ENCODE measurements around the gene SESTD1.

Gene SESTD1

DNA sequence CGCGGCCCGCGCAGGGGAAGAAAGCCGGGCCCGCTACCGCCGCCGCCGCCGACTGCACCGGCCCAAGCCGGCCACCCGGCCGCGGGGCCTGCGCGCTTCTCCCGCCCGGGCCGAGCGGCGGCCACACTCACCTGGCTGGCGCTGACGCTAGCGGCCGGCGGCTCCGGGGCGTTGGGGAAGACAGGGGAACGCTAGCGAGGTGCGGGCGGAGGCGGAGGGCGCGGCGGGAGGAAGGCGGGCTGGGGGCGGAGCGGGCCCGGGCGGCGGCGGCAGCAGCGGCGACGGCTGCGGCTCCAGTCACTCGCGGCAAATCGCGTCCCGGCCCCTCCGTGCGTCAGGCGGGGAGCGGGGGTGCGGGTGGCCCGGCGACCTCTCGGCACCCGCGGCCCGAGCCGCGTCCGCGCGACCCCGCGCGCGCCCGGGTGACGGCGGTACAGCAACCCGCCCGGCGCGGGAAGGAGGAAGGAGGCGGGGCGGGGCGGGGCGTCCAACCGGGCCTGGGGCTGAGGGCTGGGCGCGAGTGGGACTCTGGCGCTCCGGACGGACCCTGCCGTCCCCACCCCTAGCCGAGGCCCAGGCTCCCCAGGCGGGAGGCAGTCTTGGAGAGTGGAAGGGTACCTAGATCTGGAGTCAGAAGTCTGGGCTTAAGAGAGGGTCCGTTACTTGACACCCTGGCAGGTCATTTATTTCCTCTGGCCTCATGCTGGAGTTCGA lies at the start of gene SESTD1:
Gene SESTD1 (minus strand): TSS at position 465 of the 714 bp plus-strand sequence. CDS start 72,991 bp downstream, outside the sequence.
- DNase-seq (ENCODE audit: low read depth in 4 of 4, low spot score in 1 of 4) = peak in 3 of 4 experiments; percentile 21 to 45 (median 32)

- no peak for DNase-seq (ENCODE audit: low read depth in 4 of 4, low spot score in 1 of 4)
These were observed 48.4 kb upstream of the SESTD1 start for GRCh38 chr2:179313057-179313456.

- no peak for DNase-seq (ENCODE audit: low read depth in 4 of 4, low spot score in 1 of 4)
These were observed 46.5 kb upstream of the SESTD1 start for GRCh38 chr2:179311101-179311500.

DNA sequence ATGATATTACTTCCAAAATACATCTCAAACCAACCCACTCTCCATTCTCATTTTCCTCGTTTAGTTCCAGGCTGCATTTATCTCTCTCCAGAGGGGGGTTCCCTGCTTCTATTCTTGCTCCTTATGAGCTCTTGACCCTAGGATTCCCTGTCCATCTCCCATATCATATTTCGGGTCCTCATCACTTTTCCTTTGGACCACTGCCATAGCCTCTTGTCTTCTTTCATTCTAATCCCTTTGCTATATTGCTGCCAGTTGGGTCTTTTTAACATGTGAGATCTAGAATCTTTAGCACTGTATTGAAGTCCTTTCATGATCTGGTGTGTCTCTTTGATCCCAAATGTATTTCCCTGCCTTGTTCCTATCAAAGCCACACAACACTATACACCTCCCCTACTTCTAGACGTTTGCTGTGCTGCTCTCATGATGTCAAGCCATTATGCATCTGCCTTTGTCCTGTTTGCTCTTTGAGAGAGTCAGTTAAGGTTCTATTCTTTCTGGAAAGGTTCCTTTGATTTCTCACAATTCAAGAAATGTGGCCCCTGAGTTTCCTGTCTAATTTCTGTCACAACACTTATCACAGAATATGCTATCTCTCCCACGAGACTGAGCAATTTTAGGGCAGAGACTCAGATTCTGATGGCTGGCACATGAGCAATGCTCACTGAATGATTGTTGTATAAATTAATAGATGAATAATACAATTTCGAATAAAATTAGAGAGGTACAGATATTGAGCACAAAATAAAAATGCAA lies 43.2 kb upstream of the SESTD1 start:
- DNase-seq (ENCODE audit: low read depth in 4 of 4, low spot score in 1 of 4) = no peak

DNA sequence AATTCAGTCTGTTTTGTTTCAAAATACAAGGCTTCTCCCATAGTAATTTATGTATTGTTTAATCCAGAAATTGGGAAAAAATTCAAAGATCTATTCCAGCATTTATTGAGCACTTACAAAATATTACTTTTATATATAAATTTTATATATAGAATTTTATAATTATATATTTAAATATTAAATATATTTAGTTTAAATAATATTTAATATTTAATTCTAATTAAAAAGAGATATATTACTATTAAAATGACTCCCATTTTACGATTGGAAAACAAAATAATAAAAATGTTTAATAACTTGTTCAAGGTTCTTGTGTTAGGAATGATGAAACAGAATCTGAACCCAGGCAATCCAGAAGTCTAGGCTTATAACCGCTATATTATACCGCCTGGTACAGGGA lies 40.5 kb upstream of the SESTD1 start:
- no peak for DNase-seq (ENCODE audit: low read depth in 4 of 4, low spot score in 1 of 4)

GRCh38 chr2:179304424-179304823 lies 39.8 kb upstream of the SESTD1 start:
- no peak for DNase-seq (ENCODE audit: low read depth in 4 of 4, low spot score in 1 of 4)

GRCh38 chr2:179302764-179303571 lies 38.3 kb upstream of the SESTD1 start:
- DNase-seq (ENCODE audit: low read depth in 4 of 4, low spot score in 1 of 4) = no peak

DNA sequence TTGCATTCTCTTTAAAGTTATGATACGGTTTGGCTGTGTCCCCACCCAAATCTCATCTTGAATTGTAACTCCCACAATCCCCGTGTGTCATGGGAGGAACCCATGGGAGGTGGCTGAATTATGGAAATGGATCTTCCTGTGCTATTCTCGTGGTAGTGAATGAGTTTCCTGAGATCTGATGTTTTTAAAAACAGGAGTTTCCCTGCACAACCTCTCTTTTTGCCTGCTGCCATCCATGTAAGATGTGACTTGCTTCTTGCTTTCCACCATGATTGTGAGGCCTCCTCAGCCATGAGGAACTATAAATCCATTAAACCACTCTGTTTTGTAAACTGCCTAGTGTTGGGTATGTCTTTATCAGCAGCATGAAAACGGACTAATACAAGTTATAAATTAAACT lies 37.5 kb upstream of the SESTD1 start:
- DNase-seq (ENCODE audit: low read depth in 4 of 4, low spot score in 1 of 4) = no peak

GRCh38 chr2:179298666-179299065 lies 34.0 kb upstream of the SESTD1 start:
- DNase-seq (ENCODE audit: low read depth in 4 of 4, low spot score in 1 of 4) = no peak

- no peak for DNase-seq (ENCODE audit: low read depth in 4 of 4, low spot score in 1 of 4)
These were observed 33.3 kb upstream of the SESTD1 start for GRCh38 chr2:179297927-179298326.

GRCh38 chr2:179290329-179290728 lies 25.7 kb upstream of the SESTD1 start:
- no peak for DNase-seq (ENCODE audit: low read depth in 4 of 4, low spot score in 1 of 4)

DNA sequence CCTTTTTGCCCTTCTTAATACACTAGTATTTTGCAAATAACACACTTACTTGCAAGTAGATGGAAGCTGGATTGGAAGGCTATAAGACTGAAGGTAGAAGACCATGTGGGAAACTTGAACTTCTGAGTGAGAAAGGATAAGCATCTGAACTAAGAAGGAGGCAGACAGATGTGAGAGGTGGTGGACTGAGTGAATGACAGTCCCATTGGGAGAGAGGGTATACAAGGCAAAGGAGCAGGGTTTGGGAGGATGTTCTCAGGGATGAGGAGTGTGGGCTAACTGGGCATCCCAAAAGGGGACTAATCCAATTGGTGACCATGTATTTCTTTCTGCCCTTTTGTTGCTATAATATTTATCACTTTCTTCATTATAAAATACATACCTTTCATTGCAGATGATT lies 20.4 kb upstream of the SESTD1 start:
- DNase-seq (ENCODE audit: low read depth in 4 of 4, low spot score in 1 of 4) = no peak

DNA sequence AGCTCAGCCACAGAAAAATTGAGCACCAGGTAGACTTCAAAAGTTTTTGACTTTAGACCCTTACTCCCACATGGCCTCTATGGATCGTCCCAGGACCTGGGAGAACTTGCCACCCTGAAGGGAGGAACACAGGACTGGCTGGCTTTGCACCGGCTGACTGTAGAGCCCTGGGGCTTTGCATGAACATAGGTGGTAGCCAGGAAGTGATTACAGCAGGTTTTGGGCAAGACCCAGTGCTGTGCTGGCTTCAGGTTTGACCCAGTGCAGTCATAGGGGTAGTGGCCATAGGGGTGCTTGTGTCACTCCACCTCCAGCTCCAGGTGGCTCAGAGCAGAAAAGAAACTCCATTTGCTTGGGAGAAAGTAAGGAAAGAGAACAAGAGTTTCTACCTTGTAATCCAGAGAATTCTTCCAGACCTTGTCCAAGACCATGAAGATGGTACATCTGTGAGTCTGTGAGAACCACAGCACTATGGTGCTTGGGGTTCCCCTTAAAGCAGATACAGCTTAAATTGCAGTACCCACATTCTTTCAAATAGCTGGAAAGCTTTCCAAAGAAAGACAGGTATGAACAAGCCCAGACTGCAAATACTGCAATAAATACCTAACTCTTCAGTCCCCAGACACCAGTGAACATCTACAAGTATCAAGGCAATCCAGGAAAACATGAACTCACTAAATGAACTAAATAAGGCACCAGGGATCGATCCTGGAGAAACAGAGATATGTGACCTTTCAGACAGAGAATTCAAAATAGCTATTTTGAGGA lies 13.0 kb upstream of the SESTD1 start:
- no peak for DNase-seq (ENCODE audit: low read depth in 4 of 4, low spot score in 1 of 4)

DNA sequence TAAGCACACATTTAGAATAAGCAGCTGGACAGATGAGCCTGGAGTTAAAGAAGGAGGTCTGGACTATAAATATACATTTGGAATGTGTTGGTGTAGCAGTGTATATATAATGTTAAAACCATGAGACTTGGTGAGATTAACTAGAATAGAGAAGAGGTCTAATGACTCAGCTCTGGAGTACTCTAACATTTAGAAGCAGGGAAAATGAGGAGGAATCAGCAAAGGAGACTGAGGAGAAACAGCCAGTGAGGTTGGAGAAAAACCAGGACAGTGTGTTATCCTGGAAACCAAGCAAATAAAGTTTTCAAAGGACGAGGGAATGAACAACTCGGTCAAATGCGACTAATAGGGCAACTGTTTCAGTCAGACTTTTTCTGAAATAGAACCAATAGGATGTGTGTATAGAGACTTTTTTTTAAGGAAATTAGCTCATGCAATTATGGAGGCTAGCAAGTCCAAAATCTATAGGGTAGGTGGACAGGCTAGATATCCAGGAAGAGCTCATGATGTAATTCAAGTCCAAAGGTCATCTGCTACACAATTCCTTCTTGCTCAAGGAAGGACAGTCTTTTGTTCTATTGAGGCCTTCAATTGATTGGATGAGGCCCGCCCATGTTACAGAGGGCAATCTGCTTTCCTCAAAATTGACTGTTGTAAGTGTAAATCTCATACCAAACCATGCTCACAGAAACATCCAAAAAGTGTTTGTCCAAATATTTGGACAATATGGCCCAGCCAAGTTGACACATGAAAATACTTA lies 10.8 kb upstream of the SESTD1 start:
- DNase-seq (ENCODE audit: low read depth in 4 of 4, low spot score in 1 of 4) = no peak

- no peak for DNase-seq (ENCODE audit: low read depth in 4 of 4, low spot score in 1 of 4)
These were observed 10.1 kb upstream of the SESTD1 start for GRCh38 chr2:179274749-179275148.

- no peak for DNase-seq (ENCODE audit: low read depth in 4 of 4, low spot score in 1 of 4)
These were observed 8.9 kb upstream of the SESTD1 start for GRCh38 chr2:179273461-179273962.

DNA sequence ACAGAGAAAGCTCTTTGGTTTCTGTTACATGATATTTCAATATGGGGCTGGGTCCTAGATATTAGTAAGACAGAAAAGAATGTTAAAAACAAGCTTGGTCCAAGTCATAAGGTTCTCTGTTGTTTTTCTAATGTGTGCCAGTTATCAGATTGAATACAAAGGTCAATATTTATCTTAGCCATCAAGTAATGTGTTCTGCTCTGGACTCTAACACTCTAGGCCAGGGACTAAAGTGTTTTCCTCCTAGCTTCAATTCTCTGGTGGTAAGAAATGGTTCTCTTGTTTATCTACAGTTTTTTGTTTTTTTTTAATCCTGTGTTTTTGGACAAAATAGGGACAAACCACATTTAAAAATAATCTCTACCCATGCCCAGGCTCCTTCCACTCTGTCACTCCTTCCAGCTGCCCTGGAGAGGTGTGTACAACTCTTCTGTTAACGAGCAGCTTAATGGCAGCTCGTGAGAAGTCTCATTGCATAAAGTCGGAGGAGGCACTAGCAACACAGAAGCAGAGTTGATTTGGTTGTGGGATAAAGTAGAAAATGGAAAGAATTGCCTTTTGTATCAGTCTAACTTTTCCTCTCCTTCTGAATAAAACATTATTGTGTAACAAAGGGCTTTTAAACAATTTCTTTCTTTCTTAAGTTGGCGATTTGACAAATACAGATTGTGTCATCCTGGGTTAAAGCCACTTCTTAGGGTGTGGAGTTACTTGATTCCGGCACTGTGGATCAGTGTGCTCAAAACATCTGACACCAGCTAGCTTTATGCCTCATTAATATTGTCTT lies 8.0 kb upstream of the SESTD1 start:
- DNase-seq (ENCODE audit: low read depth in 4 of 4, low spot score in 1 of 4) = no peak

DNA sequence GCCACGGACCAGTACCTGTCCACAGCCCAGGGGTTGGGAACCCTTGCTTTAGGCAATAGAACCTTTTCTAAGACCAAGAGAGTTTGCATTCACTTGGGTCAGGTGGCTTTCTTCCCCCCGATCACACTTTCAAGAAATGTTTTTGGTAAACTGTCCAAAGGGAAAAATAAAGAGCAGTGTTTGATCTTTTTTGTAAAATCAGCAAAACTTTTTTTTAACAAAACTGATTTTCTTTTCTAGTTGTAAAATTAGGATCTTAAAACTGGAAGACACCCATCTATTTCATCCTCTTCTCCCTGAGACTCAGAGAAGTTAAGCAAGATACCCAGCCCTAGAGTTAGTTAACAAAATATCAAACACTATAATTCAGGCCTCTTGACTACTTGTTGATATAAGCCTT lies 6.1 kb upstream of the SESTD1 start:
- DNase-seq (ENCODE audit: low read depth in 4 of 4, low spot score in 1 of 4) = no peak

DNA sequence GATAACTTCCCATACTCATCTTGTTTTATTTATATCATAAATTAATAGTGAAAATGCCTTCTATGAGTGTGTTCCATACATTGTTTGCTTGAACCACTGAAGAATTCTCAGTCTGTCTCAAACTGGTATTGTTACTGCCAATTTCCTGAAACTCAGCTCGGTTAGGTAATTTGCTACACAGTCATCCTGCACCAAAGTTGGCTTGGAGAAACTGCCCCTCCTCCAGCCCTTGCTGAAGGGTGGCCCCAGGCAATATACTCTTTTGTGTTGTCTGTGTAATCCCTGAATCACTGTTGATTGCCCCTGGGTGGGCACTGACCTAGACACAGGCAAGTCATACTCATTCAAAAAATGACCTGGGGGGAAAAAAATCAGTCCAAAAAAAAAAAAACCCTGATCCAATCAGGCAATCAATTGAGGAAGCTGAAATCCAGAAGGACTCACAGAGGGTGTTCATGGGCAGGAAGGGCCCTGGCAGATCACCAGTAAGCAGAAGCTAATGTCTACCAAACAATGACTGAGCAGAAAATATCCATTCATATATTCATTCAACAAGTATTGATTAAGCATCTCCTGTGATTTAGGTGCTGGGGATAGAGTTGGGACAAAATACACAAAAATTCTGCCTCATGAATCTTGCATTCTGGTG lies 3.8 kb upstream of the SESTD1 start:
- DNase-seq (ENCODE audit: low read depth in 4 of 4, low spot score in 1 of 4) = no peak

Measured in stimulated activated CD4-positive, alpha-beta T cell treated with anti-CD3 and anti-CD28 coated beads, Interleukin-1b, Interleukin-23, amount 100 ng/mL, for 24 hours (primary cell).